Muscle of leg (tissue), 11 donors: ENCODE results near the gene SORCS3. TPM values are rescaled to one million over a fixed set of nuclear protein-coding genes. Genes with fewer than 3 reads are reported as not detected.

Experiments
- DNase-seq: peaks from one replicate; pipeline ENCODE4 v3.0.0; 2013
- H3K27ac ChIP-seq: one replicate; pipeline ENCODE4 v1.5.1; 2013; ENCODE audit warnings: mild to moderate bottlenecking, low read length, control low read depth
- H3K27me3 ChIP-seq: one replicate; pipeline ENCODE4 v1.6.1; 2013; ENCODE audit warnings: low read length; ENCODE audit not compliant: control insufficient read depth, insufficient read depth
- H3K36me3 ChIP-seq: one replicate; pipeline ENCODE4 v1.6.1; 2013; ENCODE audit warnings: low read length; ENCODE audit not compliant: control insufficient read depth, insufficient read depth
- H3K4me1 ChIP-seq: one replicate; pipeline ENCODE4 v1.6.1; 2013; ENCODE audit warnings: low read length; ENCODE audit not compliant: control insufficient read depth, insufficient read depth
- H3K4me3 ChIP-seq: one replicate; pipeline ENCODE4 v1.5.1; 2013; ENCODE audit warnings: low read length, control low read depth
- H3K9me3 ChIP-seq: replicated peaks from 2 replicates; pipeline ENCODE4 v1.6.1; 2013; ENCODE audit warnings: low read depth, low read length; ENCODE audit not compliant: control insufficient read depth
- WGBS: methylation state at CpG from one replicate; pipeline ENCODE4 v1.1.5; 2013; ENCODE audit warnings: missing lambda C conversion rate; ENCODE audit not compliant: insufficient coverage; 5-methylcytosine and 5-hydroxymethylcytosine counted together
- polyA plus RNA-seq, 8 donors: library from polyadenylated mRNA; unstranded; fragments of 120-200 nt; gene quantifications; one replicate each; pipeline versions ENCODE4 v1.2.1 to v1.2.3, GENCODE V29; 2013; ENCODE audit warnings: inconsistent platforms in 1 of 8, low replicate concordance in 1 of 8; ENCODE audit not compliant: insufficient read length in 8 of 8, insufficient read depth in 1 of 8
- total RNA-seq: library from RNA; stranded (reverse); fragments of 120-200 nt; gene quantifications from one replicate; pipeline ENCODE4 v1.2.4, GENCODE V29; 2013

Gene SORCS3
- total and polyA plus RNA-seq, 9 donors: 0.03 to 0.36 (median 0.13) TPM; not detected in 1

- Histone ChIP-seq H3K36me3 (no peaks in the 10 kb centered on the region), H3K9me3 (peaks cover 5% of the 10 kb centered on the region), H3K4me3 (no peak overlapping the region), H3K27me3 (no peaks in the 10 kb centered on the region), H3K27ac (no peak overlapping the region), H3K4me1 (no peaks in the 10 kb centered on the region)
- WGBS: no CpG with 5 or more reads among the region's 6 CpGs
- no peak for DNase-seq
Measured at GRCh38 chr10:105197598-105198364, 556.7 kb downstream of the SORCS3 start.

- H3K4me1 ChIP-seq: no peaks in the 10 kb centered on the region
- no peaks in the 10 kb centered on the region for H3K9me3 ChIP-seq
- no peak for DNase-seq
- H3K4me3 ChIP-seq: no peak overlapping the region
- no peaks in the 10 kb centered on the region for H3K36me3 ChIP-seq
- no peak overlapping the region for H3K27ac ChIP-seq
- H3K27me3 ChIP-seq: no peaks in the 10 kb centered on the region
Measured at GRCh38 chr10:105206616-105207015, 565.5 kb downstream of the SORCS3 start.

- Histone ChIP-seq H3K4me1 (no peaks in the 10 kb centered on the region), H3K9me3 (no peaks in the 10 kb centered on the region), H3K27me3 (no peaks in the 10 kb centered on the region), H3K36me3 (no peaks in the 10 kb centered on the region), H3K27ac (no peak overlapping the region), H3K4me3 (no peak overlapping the region)
- no CpG with 5 or more reads among the region's 4 CpGs for WGBS
- no peak for DNase-seq
Measured at GRCh38 chr10:105207476-105207995, 566.4 kb downstream of the SORCS3 start.

GRCh38 chr10:105210546-105210945 lies 569.5 kb downstream of the SORCS3 start:
- WGBS: no CpG with 5 or more reads among the region's 2 CpGs
- H3K4me3 ChIP-seq: no peak overlapping the region
- no peak for DNase-seq
- H3K27me3 ChIP-seq: no peaks in the 10 kb centered on the region
- no peaks in the 10 kb centered on the region for H3K4me1 ChIP-seq
- H3K27ac ChIP-seq: no peak overlapping the region
- no peaks in the 10 kb centered on the region for H3K9me3 ChIP-seq
- H3K36me3 ChIP-seq: no peaks in the 10 kb centered on the region

- Histone ChIP-seq H3K36me3 (no peaks in the 10 kb centered on the region), H3K4me3 (no peak overlapping the region), H3K4me1 (no peaks in the 10 kb centered on the region), H3K27me3 (no peaks in the 10 kb centered on the region), H3K27ac (no peak overlapping the region), H3K9me3 (no peaks in the 10 kb centered on the region)
- WGBS: no CpG with 5 or more reads among the region's 2 CpGs
- no peak for DNase-seq
Measured at GRCh38 chr10:105237685-105238084, 596.6 kb downstream of the SORCS3 start.

- no peaks in the 10 kb centered on the region for H3K4me1 ChIP-seq
- DNase-seq: no peak
- WGBS: 90% methylated on average over 2 of the region's 2 CpGs
- H3K4me3 ChIP-seq: no peak overlapping the region
- H3K27ac ChIP-seq: no peak overlapping the region
- H3K36me3 ChIP-seq: no peaks in the 10 kb centered on the region
- no peaks in the 10 kb centered on the region for H3K9me3 ChIP-seq
- no peaks in the 10 kb centered on the region for H3K27me3 ChIP-seq
Measured at GRCh38 chr10:105239311-105240219, 598.5 kb downstream of the SORCS3 start.

GRCh38 chr10:105241254-105241653 lies 600.2 kb downstream of the SORCS3 start:
- Histone ChIP-seq H3K36me3 (no peaks in the 10 kb centered on the region), H3K4me3 (no peak overlapping the region), H3K27me3 (no peaks in the 10 kb centered on the region), H3K27ac (no peak overlapping the region), H3K4me1 (no peaks in the 10 kb centered on the region), H3K9me3 (no peaks in the 10 kb centered on the region)
- WGBS: 88% methylated on average over 4 of the region's 5 CpGs
- DNase-seq: no peak

- Histone ChIP-seq H3K4me1 (no peaks in the 10 kb centered on the region), H3K27me3 (no peaks in the 10 kb centered on the region), H3K9me3 (no peaks in the 10 kb centered on the region), H3K27ac (no peak overlapping the region), H3K4me3 (no peak overlapping the region), H3K36me3 (no peaks in the 10 kb centered on the region)
- no peak for DNase-seq
- WGBS: no CpG with 5 or more reads among the region's 2 CpGs
Measured at GRCh38 chr10:105243381-105243780, 602.3 kb downstream of the SORCS3 start.

- WGBS: 60% methylated on average over 1 of the region's 2 CpGs
- no peaks in the 10 kb centered on the region for H3K4me1 ChIP-seq
- no peak for DNase-seq
- no peak overlapping the region for H3K27ac ChIP-seq
- H3K27me3 ChIP-seq: no peaks in the 10 kb centered on the region
- H3K4me3 ChIP-seq: no peak overlapping the region
- no peaks in the 10 kb centered on the region for H3K36me3 ChIP-seq
- H3K9me3 ChIP-seq: no peaks in the 10 kb centered on the region
Measured at GRCh38 chr10:105243825-105244224, 602.7 kb downstream of the SORCS3 start.

GRCh38 chr10:105247831-105248499 lies 606.9 kb downstream of the SORCS3 start:
- WGBS: 64% methylated on average over 3 of the region's 5 CpGs
- H3K36me3 ChIP-seq: no peaks in the 10 kb centered on the region

More at GRCh38 chr10:105247831-105248499, 606.9 kb downstream of the SORCS3 start:
- Histone ChIP-seq H3K4me3 (no peak overlapping the region), H3K27me3 (no peaks in the 10 kb centered on the region), H3K9me3 (no peaks in the 10 kb centered on the region), H3K4me1 (no peaks in the 10 kb centered on the region), H3K27ac (no peak overlapping the region)
- no peak for DNase-seq
